HCT116 (cell line): ENCODE results near the gene EIF5A2. TPM values are rescaled to one million over a fixed set of nuclear protein-coding genes. Genes with fewer than 3 reads are reported as not detected.

Experiments
- ATAC-seq: fragments of 200-7000 bp; cut with Tn5 transposase; 2 replicates; pipeline ENCODE4 v1.9.1; 2020; ENCODE audit warnings: mild to moderate bottlenecking, moderate library complexity
- BruUV-seq: library from RNA; stranded (reverse); fragments of 400-500 nt; replicated peaks from 2 replicates; lab custom pipeline; 2021; lab: Mats Ljungman, UMichigan
- CTCF ChIA-PET: fragments of 300-600 bp; sonication (Branson Sonifier 250); formaldehyde crosslinking; loops from one replicate; lab custom pipeline; 2021; ENCODE audit warnings: antibody characterized with exemption; lab: Charles Lee
- POLR2A ChIA-PET: fragments of 300-600, 350-600 bp; sonication (Branson Sonifier 250); formaldehyde crosslinking; loops from one replicate; lab custom pipeline; 2021; ENCODE audit warnings: antibody characterized with exemption; lab: Charles Lee
- RAD21 ChIA-PET, 2 experiments: fragments of 300-600 bp; sonication (Branson Sonifier 250); formaldehyde crosslinking; loops; one replicate each; lab custom pipeline; 2023; ENCODE audit warnings: low total read pairs in 2 of 2; ENCODE audit not compliant: uncharacterized antibody in 2 of 2, unreplicated experiment in 2 of 2, low non-redundant PET in 1 of 2; lab: Charles Lee
- DNase-seq: peaks from one replicate; pipeline ENCODE4 v3.0.0-alpha.2; 2010; ENCODE audit warnings: low read depth, low spot score
- H2AFZ ChIP-seq: fragments of 200-600 bp; shearing (Covaris generic), sonication (generic); 2 replicates; pipeline ENCODE4 v1.6.1; 2017; ENCODE audit warnings: low read depth, mixed run types, mixed read lengths, antibody characterized with exemption, low read length; ENCODE audit not compliant: poor library complexity, severe bottlenecking
- H3K27ac ChIP-seq: 2 replicates; pipeline ENCODE4 v1.5.1; 2012; ENCODE audit warnings: low read depth, low read length
- H3K27me3 ChIP-seq: fragments of 200-600 bp; sonication (generic); 2 replicates; pipeline ENCODE4 v1.6.1; 2016; ENCODE audit warnings: mixed run types, low read length, mixed read lengths; ENCODE audit not compliant: insufficient read depth
- H3K36me3 ChIP-seq, 2 experiments: fragments of 200-500 bp in 1 of 2; fragments of 200-600 bp in 1 of 2; sonication (Bioruptor generic) in 1 of 2; sonication (generic) in 1 of 2; 2 replicates each; pipeline versions ENCODE4 v1.5.1 to v1.6.1; 2014 to 2016; ENCODE audit warnings: low read length in 2 of 2, inconsistent platforms in 1 of 2, mixed read lengths in 1 of 2, mixed run types in 1 of 2; ENCODE audit not compliant: insufficient read depth in 2 of 2, control insufficient read depth in 1 of 2
- H3K4me1 ChIP-seq, 2 experiments: fragments of 200-600 bp in 1 of 2; sonication (generic) in 1 of 2; 2 replicates each; pipeline versions ENCODE4 v1.5.1 to v1.6.1; 2012 to 2017; ENCODE audit warnings: low read length in 2 of 2, inconsistent platforms in 1 of 2, mild to moderate bottlenecking in 1 of 2, mixed read lengths in 1 of 2, mixed run types in 1 of 2, moderate library complexity in 1 of 2; ENCODE audit not compliant: insufficient read depth in 2 of 2, control insufficient read depth in 1 of 2
- H3K4me2 ChIP-seq: fragments of 200-600 bp; sonication (generic); 2 replicates; pipeline ENCODE4 v1.6.1; 2017; ENCODE audit warnings: mixed run types, low read length, mixed read lengths
- H3K4me3 ChIP-seq, 2 experiments: fragments of 200-600 bp in 1 of 2; sonication (generic) in 1 of 2; replicated peaks in 1 of 2; 2 replicates each; pipeline ENCODE4 v1.5.1; 2011 to 2016; ENCODE audit warnings: low read length in 2 of 2, control low read depth in 1 of 2, low read depth in 1 of 2, mild to moderate bottlenecking in 1 of 2, mixed read lengths in 1 of 2, mixed run types in 1 of 2
- H3K79me2 ChIP-seq: fragments of 200-600 bp; sonication (generic); 2 replicates; pipeline ENCODE4 v1.6.1; 2017; ENCODE audit warnings: mild to moderate bottlenecking, mixed run types, low read length, moderate library complexity, mixed read lengths; ENCODE audit not compliant: insufficient read depth
- H3K9ac ChIP-seq: fragments of 200-600 bp; sonication (generic); 2 replicates; pipeline ENCODE4 v1.6.1; 2016; ENCODE audit warnings: low read length, mixed read lengths
- H3K9me2 ChIP-seq: fragments of 200-600 bp; sonication (generic), shearing (Covaris generic); 2 replicates; pipeline ENCODE4 v1.6.1; 2017; ENCODE audit warnings: mixed run types, mild to moderate bottlenecking, moderate library complexity; ENCODE audit not compliant: insufficient read depth
- H3K9me3 ChIP-seq, 2 experiments: fragments of 200-500 bp in 1 of 2; fragments of 200-600 bp in 1 of 2; sonication (Bioruptor generic) in 1 of 2; sonication (generic) in 1 of 2; 2 replicates each; pipeline ENCODE4 v1.6.1; 2014 to 2017; ENCODE audit warnings: low read length in 2 of 2, mixed read lengths in 2 of 2, inconsistent platforms in 1 of 2, low read depth in 1 of 2, mild to moderate bottlenecking in 1 of 2, mixed run types in 1 of 2, moderate library complexity in 1 of 2; ENCODE audit not compliant: control insufficient read depth in 1 of 2, insufficient read depth in 1 of 2
- H4K20me1 ChIP-seq: fragments of 200-600 bp; sonication (generic), shearing (Covaris generic); 2 replicates; pipeline ENCODE4 v1.6.1; 2017; ENCODE audit warnings: mixed run types, mild to moderate bottlenecking, moderate library complexity; ENCODE audit not compliant: insufficient read depth
- ATF3 ChIP-seq: IDR thresholded peaks from 2 replicates; pipeline ENCODE4 v1.6.1; 2012
- CBX3 ChIP-seq: IDR thresholded peaks from 2 replicates; pipeline ENCODE4 v1.6.1; 2012; ENCODE audit warnings: low read depth
- EGR1 ChIP-seq: IDR thresholded peaks from 2 replicates; pipeline ENCODE4 v1.6.1; 2012; ENCODE audit warnings: low read depth
- ELF1 ChIP-seq: IDR thresholded peaks from 2 replicates; pipeline ENCODE4 v1.6.1; 2012; ENCODE audit warnings: low read depth, borderline replicate concordance
- EZH2 ChIP-seq: fragments of 200-600 bp; sonication (generic); IDR thresholded peaks from 2 replicates; pipeline ENCODE4 v1.6.1; 2017; ENCODE audit warnings: antibody characterized with exemption, mixed run types
- EZH2phosphoT487 ChIP-seq: fragments of 200-600 bp; IDR thresholded peaks from 2 replicates; pipeline ENCODE4 v1.6.1; 2018; ENCODE audit warnings: antibody characterized with exemption, borderline replicate concordance
- JUND ChIP-seq: IDR thresholded peaks from 2 replicates; pipeline ENCODE4 v1.6.1; 2012
- MAX ChIP-seq: IDR thresholded peaks from 2 replicates; pipeline ENCODE4 v1.6.1; 2012
- POLR2A ChIP-seq: IDR thresholded peaks from 2 replicates; pipeline ENCODE4 v1.7.0; 2011; ENCODE audit warnings: borderline replicate concordance; ENCODE audit not compliant: insufficient read depth, insufficient read length; ENCODE audit errors: extremely low read depth
- RAD21 ChIP-seq: IDR thresholded peaks from 2 replicates; pipeline ENCODE4 v1.6.1; 2012; ENCODE audit warnings: low read depth, mild to moderate bottlenecking
- SIN3A ChIP-seq: IDR thresholded peaks from 2 replicates; pipeline ENCODE4 v1.6.1; 2012; ENCODE audit warnings: low read depth
- SP1 ChIP-seq: IDR thresholded peaks from 2 replicates; pipeline ENCODE4 v1.6.1; 2012; ENCODE audit warnings: low read depth
- SRF ChIP-seq: IDR thresholded peaks from 2 replicates; pipeline ENCODE4 v1.6.1; 2012; ENCODE audit warnings: low read depth
- ZFX ChIP-seq: fragments of 450-650 bp; IDR thresholded peaks from 2 replicates; pipeline ENCODE4 v1.6.1; 2017
- ZNF274 ChIP-seq: fragments of 200-500 bp; sonication (Bioruptor generic); IDR thresholded peaks from 2 replicates; pipeline ENCODE4 v1.6.1; 2014; ENCODE audit warnings: mild to moderate bottlenecking, low read depth, low read length, inconsistent platforms
- intact Hi-C: fragments of 100-400 bp; cut with micrococcal nuclease; formaldehyde crosslinking; loops from 2 replicates; pipeline ENCODE4 v1.10.0; 2022
- total RNA-seq: library from RNA; stranded (reverse); gene quantifications from one replicate; pipeline ENCODE4 v1.2.1, GENCODE V29; 2021; ENCODE audit not compliant: unreplicated experiment
- TF ChIP-seq, protein P1 (sequence below): IDR thresholded peaks from 2 replicates; pipeline ENCODE4 v1.6.1; 2011; ENCODE audit warnings: mild to moderate bottlenecking, low read length, moderate library complexity; ENCODE audit not compliant: insufficient replicate concordance; ENCODE audit errors: extremely low read depth
- TF ChIP-seq, protein P2 (sequence below): IDR thresholded peaks from 2 replicates; pipeline ENCODE4 v1.6.1; 2012; ENCODE audit warnings: low read depth

Gene EIF5A2
- total RNA-seq, 1 experiment from 2014 or later = 19.4 TPM

DNA sequence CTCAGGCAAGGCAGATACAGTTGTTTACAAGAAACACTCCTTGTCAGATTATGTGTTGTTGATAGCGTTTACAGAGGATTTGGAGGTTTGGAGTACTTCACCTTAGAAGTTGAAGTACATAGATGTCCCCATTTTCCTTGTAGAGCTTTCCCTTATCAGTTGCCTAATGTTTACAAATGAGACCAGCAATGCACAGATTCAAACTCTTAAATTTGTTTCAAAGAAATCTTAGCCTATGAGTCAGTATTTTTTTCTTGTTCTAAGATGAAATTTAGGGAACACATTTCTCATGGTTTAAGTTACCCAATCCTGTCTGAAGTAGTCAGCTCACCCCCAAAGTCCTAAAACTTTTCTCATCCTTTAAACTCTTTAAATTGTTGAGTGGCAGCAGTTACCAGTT lies 6.3 kb upstream of the EIF5A2 start:
- H3K36me3 ChIP-seq = no peaks in the 10 kb centered on the region
- no peak overlapping the region for H3K4me2 ChIP-seq
- ChIA-PET RAD21 (no interaction called here), POLR2A (interaction anchor here (1.2 to 1.6 kb wide), 2 partner anchors 45 kb away, joined by 3 to 4 read pairs; partner anchors contain the start of gene RPL22L1), CTCF (no interaction called here)
- no peak overlapping the region for H2AFZ ChIP-seq
- no TSS peak for BruUV-seq
- no peaks in the 10 kb centered on the region for H3K79me2 ChIP-seq
- no peaks in the 10 kb centered on the region for H3K27me3 ChIP-seq
- H3K4me1 ChIP-seq = no peaks in the 10 kb centered on the region
- H4K20me1 ChIP-seq = no peaks in the 10 kb centered on the region
- intact Hi-C loops = no loop called here
- H3K9me3 ChIP-seq = no peaks in the 10 kb centered on the region; a peak in 2 of 4 replicates
- no peak overlapping the region for H3K27ac ChIP-seq
- ATAC-seq = no peak
- no peak overlapping the region for H3K4me3 ChIP-seq
- no peaks in the 10 kb centered on the region for H3K9me2 ChIP-seq
- no peak overlapping the region for H3K9ac ChIP-seq
- TF ChIP-seq SP1 (no peak), EZH2phosphoT487 (no peak), RAD21 (no peak), EGR1 (no peak)
- no peak for DNase-seq

GRCh38 chr3:170914212-170914611 lies 5.8 kb upstream of the EIF5A2 start:
- no TSS peak for BruUV-seq
- no peak for TF ChIP-seq SIN3A
- TF ChIP-seq, protein P1, sequence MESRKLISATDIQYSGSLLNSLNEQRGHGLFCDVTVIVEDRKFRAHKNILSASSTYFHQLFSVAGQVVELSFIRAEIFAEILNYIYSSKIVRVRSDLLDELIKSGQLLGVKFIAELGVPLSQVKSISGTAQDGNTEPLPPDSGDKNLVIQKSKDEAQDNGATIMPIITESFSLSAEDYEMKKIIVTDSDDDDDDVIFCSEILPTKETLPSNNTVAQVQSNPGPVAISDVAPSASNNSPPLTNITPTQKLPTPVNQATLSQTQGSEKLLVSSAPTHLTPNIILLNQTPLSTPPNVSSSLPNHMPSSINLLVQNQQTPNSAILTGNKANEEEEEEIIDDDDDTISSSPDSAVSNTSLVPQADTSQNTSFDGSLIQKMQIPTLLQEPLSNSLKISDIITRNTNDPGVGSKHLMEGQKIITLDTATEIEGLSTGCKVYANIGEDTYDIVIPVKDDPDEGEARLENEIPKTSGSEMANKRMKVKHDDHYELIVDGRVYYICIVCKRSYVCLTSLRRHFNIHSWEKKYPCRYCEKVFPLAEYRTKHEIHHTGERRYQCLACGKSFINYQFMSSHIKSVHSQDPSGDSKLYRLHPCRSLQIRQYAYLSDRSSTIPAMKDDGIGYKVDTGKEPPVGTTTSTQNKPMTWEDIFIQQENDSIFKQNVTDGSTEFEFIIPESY = no peak
- TF ChIP-seq, protein P2, sequence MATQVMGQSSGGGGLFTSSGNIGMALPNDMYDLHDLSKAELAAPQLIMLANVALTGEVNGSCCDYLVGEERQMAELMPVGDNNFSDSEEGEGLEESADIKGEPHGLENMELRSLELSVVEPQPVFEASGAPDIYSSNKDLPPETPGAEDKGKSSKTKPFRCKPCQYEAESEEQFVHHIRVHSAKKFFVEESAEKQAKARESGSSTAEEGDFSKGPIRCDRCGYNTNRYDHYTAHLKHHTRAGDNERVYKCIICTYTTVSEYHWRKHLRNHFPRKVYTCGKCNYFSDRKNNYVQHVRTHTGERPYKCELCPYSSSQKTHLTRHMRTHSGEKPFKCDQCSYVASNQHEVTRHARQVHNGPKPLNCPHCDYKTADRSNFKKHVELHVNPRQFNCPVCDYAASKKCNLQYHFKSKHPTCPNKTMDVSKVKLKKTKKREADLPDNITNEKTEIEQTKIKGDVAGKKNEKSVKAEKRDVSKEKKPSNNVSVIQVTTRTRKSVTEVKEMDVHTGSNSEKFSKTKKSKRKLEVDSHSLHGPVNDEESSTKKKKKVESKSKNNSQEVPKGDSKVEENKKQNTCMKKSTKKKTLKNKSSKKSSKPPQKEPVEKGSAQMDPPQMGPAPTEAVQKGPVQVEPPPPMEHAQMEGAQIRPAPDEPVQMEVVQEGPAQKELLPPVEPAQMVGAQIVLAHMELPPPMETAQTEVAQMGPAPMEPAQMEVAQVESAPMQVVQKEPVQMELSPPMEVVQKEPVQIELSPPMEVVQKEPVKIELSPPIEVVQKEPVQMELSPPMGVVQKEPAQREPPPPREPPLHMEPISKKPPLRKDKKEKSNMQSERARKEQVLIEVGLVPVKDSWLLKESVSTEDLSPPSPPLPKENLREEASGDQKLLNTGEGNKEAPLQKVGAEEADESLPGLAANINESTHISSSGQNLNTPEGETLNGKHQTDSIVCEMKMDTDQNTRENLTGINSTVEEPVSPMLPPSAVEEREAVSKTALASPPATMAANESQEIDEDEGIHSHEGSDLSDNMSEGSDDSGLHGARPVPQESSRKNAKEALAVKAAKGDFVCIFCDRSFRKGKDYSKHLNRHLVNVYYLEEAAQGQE = no peak
- no peak for TF ChIP-seq POLR2A
- no peak for TF ChIP-seq RAD21
- no peak for TF ChIP-seq CBX3
- no peak for TF ChIP-seq EZH2
- TF ChIP-seq MAX = no peak
- TF ChIP-seq ATF3 = no peak
- no peak for TF ChIP-seq JUND
- no peak for TF ChIP-seq ELF1
- no peak for TF ChIP-seq EGR1
- no peak for TF ChIP-seq ZFX
- TF ChIP-seq SRF = no peak
- TF ChIP-seq ZNF274 = no peak

More at GRCh38 chr3:170914212-170914611, 5.8 kb upstream of the EIF5A2 start:
- intact Hi-C loops = no loop called here
- no peaks in the 10 kb centered on the region for H3K79me2 ChIP-seq
- no peaks in the 10 kb centered on the region for H3K36me3 ChIP-seq
- no peaks in the 10 kb centered on the region for H4K20me1 ChIP-seq
- no peak overlapping the region for H2AFZ ChIP-seq
- no peaks in the 10 kb centered on the region for H3K9me2 ChIP-seq
- H3K9me3 ChIP-seq = no peaks in the 10 kb centered on the region; a peak in 2 of 4 replicates
- POLR2A ChIA-PET = interaction anchor here (1.2 kb wide), 1 partner anchor 44 kb away, joined by 3 read pairs; the partner anchor contains the start of gene RPL22L1
- H3K4me1 ChIP-seq = peaks cover 0 to 2% of the 10 kb centered on the region in 2 experiments; a peak in 1 of 4 replicates
- no peak for ATAC-seq
- no peak overlapping the region for H3K27ac ChIP-seq
- no peak overlapping the region for H3K9ac ChIP-seq
- H3K27me3 ChIP-seq = no peaks in the 10 kb centered on the region
- H3K4me3 ChIP-seq = no peak overlapping the region
- RAD21 ChIA-PET = no interaction called here
- H3K4me2 ChIP-seq = no peak overlapping the region
- CTCF ChIA-PET = no interaction called here
- DNase-seq = no peak
